Sigmoid colon (tissue), 7 donors: ENCODE results near the gene PDZD4. TPM values are rescaled to one million over a fixed set of nuclear protein-coding genes. Genes with fewer than 3 reads are reported as not detected.

ENCODE experiments used
- DNase-seq: peaks from one replicate; pipeline ENCODE4 v3.0.0-alpha.2; 2019
- H3K27ac ChIP-seq, 4 donors: fragments of 200-600 bp; sonication (generic); one replicate each; pipeline ENCODE4 v1.5.1; 2016 to 2019; ENCODE audit warnings: mild to moderate bottlenecking in 1 of 4
- H3K27me3 ChIP-seq, 3 donors: fragments of 200-600 bp; sonication (generic); one replicate each; pipeline ENCODE4 v1.5.1; 2019; ENCODE audit warnings: mild to moderate bottlenecking in 1 of 3
- H3K36me3 ChIP-seq, 4 donors: fragments of 200-600 bp; sonication (generic); one replicate each; pipeline ENCODE4 v1.5.1; 2016 to 2019
- H3K4me1 ChIP-seq, 4 donors: fragments of 200-600 bp; sonication (generic); one replicate each; pipeline ENCODE4 v1.5.1; 2017 to 2019
- H3K4me3 ChIP-seq, 4 donors: fragments of 200-600 bp; sonication (generic); one replicate each; pipeline ENCODE4 v1.5.1; 2017 to 2019; ENCODE audit warnings: mild to moderate bottlenecking in 2 of 4, moderate library complexity in 1 of 4
- H3K9me3 ChIP-seq, 4 donors: fragments of 200-600 bp in 3 of 4; sonication (generic) in 3 of 4; one replicate each; pipeline versions ENCODE4 v1.5.1 to v1.6.1; 2013 to 2019
- CTCF ChIP-seq, 4 experiments: fragments of 450-650 bp in 3 of 4; fragments of 200-600 bp in 1 of 4; IDR thresholded peaks; one replicate each; pipeline ENCODE4 v1.5.1; 2016 to 2019; ENCODE audit warnings: antibody characterized with exemption in 4 of 4, mild to moderate bottlenecking in 3 of 4, moderate library complexity in 2 of 4
- EP300 ChIP-seq, 4 donors: sonication (generic); formaldehyde crosslinking; IDR thresholded peaks; one replicate each; pipeline ENCODE4 v1.6.1; 2017; ENCODE audit warnings: antibody characterized with exemption in 4 of 4
- POLR2A ChIP-seq, 2 donors: fragments of 450-650 bp; IDR thresholded peaks; one replicate each; pipeline ENCODE4 v1.6.1; 2016; ENCODE audit warnings: antibody characterized with exemption in 2 of 2, mild to moderate bottlenecking in 2 of 2, moderate library complexity in 2 of 2
- POLR2AphosphoS5 ChIP-seq, 4 donors: sonication (generic); formaldehyde crosslinking; IDR thresholded peaks; one replicate each; pipeline ENCODE4 v1.6.1; 2017; ENCODE audit warnings: antibody characterized with exemption in 4 of 4
- WGBS, 2 donors: extraction: QIAGEN DNeasy Blood & Tissue Kit; methylation state at CpG; one replicate each; pipeline ENCODE4 v1.1.7; 2013; 5-methylcytosine and 5-hydroxymethylcytosine counted together
- intact Hi-C: fragments of 100-400 bp; cut with DNase I; formaldehyde crosslinking; loops from one replicate; pipeline ENCODE4 v1.15.1; 2023
- polyA plus RNA-seq, 3 donors: library from polyadenylated mRNA; stranded (reverse); fragments of 200-250 nt; gene quantifications; one replicate each; pipeline ENCODE4 v1.2.3, GENCODE V29; 2013
- total RNA-seq, 4 donors: library from RNA; depleted of rRNA; stranded (reverse); fragments of >200 nt; gene quantifications; one replicate each; pipeline ENCODE4 v1.1.0, GENCODE V29; 2016
- donor health status: healthy with polysubstance abuse.
- donor health status: Bipolar disorder and iron deficiency.
- donor health status: healthy.

Gene PDZD4
- total and polyA plus RNA-seq, 7 donors = 0.46 to 24.4 (median 8.6) TPM

DNA sequence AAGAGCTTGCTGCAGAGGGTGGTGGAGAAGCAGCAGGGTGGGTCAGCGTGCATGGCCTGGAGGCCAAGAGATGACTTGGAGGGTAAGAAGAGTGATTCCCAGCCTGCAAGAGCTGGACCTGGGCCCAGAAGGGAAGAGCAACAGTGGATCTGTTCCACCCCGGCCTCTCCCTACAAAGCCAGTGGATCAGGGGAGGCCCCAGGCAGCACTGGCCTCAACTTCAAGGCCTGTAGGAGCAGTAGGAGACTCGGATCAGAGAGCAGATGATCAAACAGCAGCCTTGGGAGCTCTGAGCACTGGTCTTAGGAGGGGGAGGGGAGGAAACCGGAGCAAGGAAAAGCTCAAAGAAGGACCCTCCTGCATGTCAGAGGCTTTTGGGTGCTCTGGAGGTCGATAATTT is 48.0 kb upstream of the PDZD4 start:
- no peak for TF ChIP-seq POLR2A (IDR thresholded peaks at IDR 0.05)
- TF ChIP-seq EP300 (IDR thresholded peaks at IDR 0.05) = no peak
- no peak for TF ChIP-seq POLR2AphosphoS5 (IDR thresholded peaks at IDR 0.05)
- TF ChIP-seq CTCF (IDR thresholded peaks at IDR 0.05) = no peak
- DNase-seq = no peak
- intact Hi-C loops = no loop called here
- H3K9me3 ChIP-seq = no peaks in the 10 kb centered on the region
- H3K4me1 ChIP-seq = no peaks in the 10 kb centered on the region
- H3K36me3 ChIP-seq = no peaks in the 10 kb centered on the region
- 41 to 47% methylated on average over 5 of the region's 5 CpGs for WGBS, 2 donors
- H3K27me3 ChIP-seq = peaks cover 5 to 44% (median 17%) of the 10 kb centered on the region in 3 donors
- H3K4me3 ChIP-seq = no peak overlapping the region
- no peak overlapping the region for H3K27ac ChIP-seq

GRCh38 chrX:153877571-153878261 is 47.4 kb upstream of the PDZD4 start:
- no peak for DNase-seq
- Histone ChIP-seq H3K4me3 (no peak overlapping the region), H3K27me3 (peaks cover 5 to 39% (median 17%) of the 10 kb centered on the region in 3 donors), H3K9me3 (no peaks in the 10 kb centered on the region), H3K4me1 (no peaks in the 10 kb centered on the region), H3K36me3 (no peaks in the 10 kb centered on the region), H3K27ac (no peak overlapping the region)
- intact Hi-C loops = no loop called here
- WGBS, 2 donors = 80 to 82% methylated on average over 8 of the region's 8 CpGs
- no peak for TF ChIP-seq CTCF (IDR thresholded peaks at IDR 0.05)
- no peak for TF ChIP-seq EP300 (IDR thresholded peaks at IDR 0.05)
- TF ChIP-seq POLR2AphosphoS5 (IDR thresholded peaks at IDR 0.05) = no peak
- TF ChIP-seq POLR2A (IDR thresholded peaks at IDR 0.05) = no peak

GRCh38 chrX:153876112-153876491 is 45.8 kb upstream of the PDZD4 start:
- no peak overlapping the region for H3K4me3 ChIP-seq
- WGBS, 2 donors = 52 to 56% methylated on average over 3 of the region's 3 CpGs
- H3K36me3 ChIP-seq = no peaks in the 10 kb centered on the region
- H3K4me1 ChIP-seq = no peaks in the 10 kb centered on the region
- peaks cover 5 to 24% (median 12%) of the 10 kb centered on the region in 3 donors for H3K27me3 ChIP-seq
- intact Hi-C loops = no loop called here
- DNase-seq = no peak
- TF ChIP-seq EP300 (IDR thresholded peaks at IDR 0.05) (no peak), CTCF (IDR thresholded peaks at IDR 0.05) (no peak), POLR2AphosphoS5 (IDR thresholded peaks at IDR 0.05) (no peak), POLR2A (IDR thresholded peaks at IDR 0.05) (no peak)
- H3K9me3 ChIP-seq = no peaks in the 10 kb centered on the region
- no peak overlapping the region for H3K27ac ChIP-seq

DNA sequence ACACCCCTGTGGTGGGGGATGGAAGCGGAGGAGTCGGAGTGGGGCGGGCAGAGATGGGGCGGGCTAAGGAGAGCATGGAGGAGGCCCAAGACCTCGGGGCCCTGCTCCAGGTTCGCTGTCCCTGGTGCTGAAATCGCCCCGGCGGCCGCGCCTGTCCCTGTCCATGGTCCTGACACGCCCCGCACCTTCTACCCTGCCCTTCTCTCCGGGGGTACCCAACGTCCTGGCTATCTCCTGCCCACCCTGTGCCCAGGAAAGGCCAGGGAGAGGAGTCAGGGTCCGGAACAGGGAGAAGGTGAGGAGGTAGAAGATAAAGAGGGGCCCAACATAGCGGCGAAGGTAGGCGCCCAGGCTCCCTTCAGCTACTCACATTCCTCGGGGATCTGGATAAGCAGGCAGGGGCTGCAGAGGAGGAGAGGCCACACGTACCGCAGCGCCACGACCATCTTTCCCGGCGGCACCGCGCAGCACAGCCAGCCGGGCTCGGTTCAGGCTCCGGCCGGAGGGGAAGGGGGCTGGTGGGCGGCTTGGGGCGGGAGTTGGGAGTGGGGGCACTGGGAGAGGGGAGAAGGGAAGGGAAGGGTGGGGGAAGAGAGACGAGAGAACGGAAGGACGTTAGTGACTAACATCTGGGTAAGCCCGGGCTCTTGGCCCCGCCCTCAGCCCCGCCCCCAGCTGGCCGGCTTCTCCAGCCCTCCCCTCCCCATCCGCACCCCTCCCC is 45.2 kb upstream of the PDZD4 start:
- no peak overlapping the region for H3K4me3 ChIP-seq
- no peak overlapping the region for H3K27ac ChIP-seq
- H3K9me3 ChIP-seq = no peaks in the 10 kb centered on the region
- intact Hi-C loops = no loop called here
- H3K36me3 ChIP-seq = no peaks in the 10 kb centered on the region
- DNase-seq = no peak
- H3K4me1 ChIP-seq = no peaks in the 10 kb centered on the region
- WGBS, 2 donors = 2 to 9% methylated on average over 40 to 42 of the region's 42 CpGs
- TF ChIP-seq POLR2AphosphoS5 (IDR thresholded peaks at IDR 0.05) (peak in 1 of 4 donors; percentile 36), POLR2A (IDR thresholded peaks at IDR 0.05) (no peak), EP300 (IDR thresholded peaks at IDR 0.05) (no peak), CTCF (IDR thresholded peaks at IDR 0.05) (no peak)
- peaks cover 5 to 22% (median 13%) of the 10 kb centered on the region in 3 donors for H3K27me3 ChIP-seq
